HL-60 (cell line): ENCODE measurements around the gene CXCL16.

Experiments used
- CTCF ChIP-seq: IDR thresholded peaks from one replicate; pipeline ENCODE4 v1.5.1; 2011; ENCODE audit warnings: low read length, control low read depth, inconsistent platforms; ENCODE audit not compliant: insufficient read depth
- GABPA ChIP-seq: IDR thresholded peaks from 2 replicates; pipeline ENCODE4 v1.6.1; 2012; ENCODE audit warnings: low read depth
- REST ChIP-seq: IDR thresholded peaks from 2 replicates; pipeline ENCODE4 v1.6.1; 2012; ENCODE audit warnings: low read depth; ENCODE audit not compliant: insufficient replicate concordance

DNA sequence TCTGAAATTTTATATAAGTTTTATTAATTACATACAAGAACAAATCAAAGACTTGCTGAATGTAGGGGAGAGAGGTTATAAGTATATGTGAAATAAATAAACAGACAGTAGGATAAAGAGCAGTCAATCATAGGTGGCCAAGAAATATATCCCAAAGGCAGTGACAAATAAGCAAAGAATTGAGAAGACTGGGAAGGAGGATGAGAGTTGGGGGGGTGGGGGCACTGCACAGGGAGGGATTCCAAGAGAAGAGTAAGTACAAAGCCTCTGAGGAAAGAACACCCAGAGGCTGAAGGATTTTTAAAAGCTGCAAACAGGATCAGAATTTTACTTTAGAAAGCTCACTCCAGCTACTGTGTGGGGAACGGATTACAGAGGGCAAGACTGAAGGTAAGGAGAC is 38.6 kb downstream of the CXCL16 start:
- TF ChIP-seq CTCF (no peak), GABPA (no peak), REST (no peak)
